ENCODE measurements around the gene CAMK4.

GRCh38 chr5:111493031-111493430, 268.8 kb downstream of the CAMK4 start:
- TF ChIP-seq, protein P1, sequence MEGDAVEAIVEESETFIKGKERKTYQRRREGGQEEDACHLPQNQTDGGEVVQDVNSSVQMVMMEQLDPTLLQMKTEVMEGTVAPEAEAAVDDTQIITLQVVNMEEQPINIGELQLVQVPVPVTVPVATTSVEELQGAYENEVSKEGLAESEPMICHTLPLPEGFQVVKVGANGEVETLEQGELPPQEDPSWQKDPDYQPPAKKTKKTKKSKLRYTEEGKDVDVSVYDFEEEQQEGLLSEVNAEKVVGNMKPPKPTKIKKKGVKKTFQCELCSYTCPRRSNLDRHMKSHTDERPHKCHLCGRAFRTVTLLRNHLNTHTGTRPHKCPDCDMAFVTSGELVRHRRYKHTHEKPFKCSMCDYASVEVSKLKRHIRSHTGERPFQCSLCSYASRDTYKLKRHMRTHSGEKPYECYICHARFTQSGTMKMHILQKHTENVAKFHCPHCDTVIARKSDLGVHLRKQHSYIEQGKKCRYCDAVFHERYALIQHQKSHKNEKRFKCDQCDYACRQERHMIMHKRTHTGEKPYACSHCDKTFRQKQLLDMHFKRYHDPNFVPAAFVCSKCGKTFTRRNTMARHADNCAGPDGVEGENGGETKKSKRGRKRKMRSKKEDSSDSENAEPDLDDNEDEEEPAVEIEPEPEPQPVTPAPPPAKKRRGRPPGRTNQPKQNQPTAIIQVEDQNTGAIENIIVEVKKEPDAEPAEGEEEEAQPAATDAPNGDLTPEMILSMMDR (conservative IDR thresholded peaks at IDR 0.05 in 1 of 2, IDR thresholded peaks at IDR 0.05 in 1 of 2; ENCODE audit: low read depth in 1 of 2, low read length in 2 of 2) = no peak
- TF ChIP-seq EZH2 (IDR thresholded peaks at IDR 0.05; ENCODE audit: low read length, missing control alignments) = no peak

All from fibroblast of lung (primary cell).